NT2/D1 (cell line): ENCODE measurements around the gene TMEM208.

ENCODE experiments used
- YY1 ChIP-seq: IDR thresholded peaks from 2 replicates; pipeline ENCODE4 v1.6.1; 2011; ENCODE audit not compliant: insufficient read length, insufficient read depth
- ZNF274 ChIP-seq: IDR thresholded peaks from 2 replicates; pipeline ENCODE4 v1.6.1; 2011; ENCODE audit warnings: mild to moderate bottlenecking, low read depth, low read length

DNA sequence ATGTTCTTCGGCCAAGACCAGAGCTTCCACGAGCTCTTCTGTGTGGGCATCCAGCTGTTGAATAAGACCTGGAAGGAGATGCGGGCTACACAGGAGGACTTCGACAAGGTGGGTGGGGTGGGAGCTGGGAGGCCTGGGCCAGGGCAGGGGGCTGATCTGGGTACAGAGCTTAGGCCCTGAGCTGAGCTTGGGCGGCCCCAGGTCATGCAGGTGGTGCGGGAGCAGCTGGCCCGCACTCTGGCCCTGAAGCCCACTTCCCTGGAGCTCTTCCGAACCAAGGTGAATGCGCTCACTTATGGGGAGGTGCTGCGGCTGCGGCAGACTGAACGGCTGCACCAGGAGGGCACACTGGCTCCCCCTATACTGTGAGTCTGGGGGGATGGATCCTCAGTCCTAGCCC, 24.5 kb upstream of the TMEM208 start:
- TF ChIP-seq ZNF274 (no peak), YY1 (no peak)
